ENCODE measurements around the gene TK1.

TK1 gene

DNA sequence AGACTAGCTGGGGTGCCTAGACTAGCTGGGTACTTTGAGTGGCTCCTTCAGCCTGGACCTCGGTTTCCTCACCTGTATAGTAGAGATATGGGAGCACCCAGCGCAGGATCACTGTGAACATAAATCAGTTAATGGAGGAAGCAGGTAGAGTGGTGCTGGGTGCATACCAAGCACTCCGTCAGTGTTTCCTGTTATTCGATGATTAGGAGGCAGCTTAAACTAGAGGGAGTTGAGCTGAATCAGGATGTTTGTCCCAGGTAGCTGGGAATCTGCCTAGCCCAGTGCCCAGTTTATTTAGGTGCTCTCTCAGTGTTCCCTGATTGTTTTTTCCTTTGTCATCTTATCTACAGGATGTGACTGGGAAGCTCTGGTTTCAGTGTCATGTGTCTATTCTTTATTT is 36.2 kb upstream of the TK1 start:
- H3K9me3 Mint-ChIP-seq, result no peaks in the 10 kb centered on the region
- H3K27me3 Mint-ChIP-seq (ENCODE audit: low read depth, poor library complexity), result peaks cover 8% of the 10 kb centered on the region
- H3K27ac Mint-ChIP-seq, result no peak overlapping the region
- no peak overlapping the region for H3K4me3 Mint-ChIP-seq
- DNase-seq, result no peak
- peaks cover 41% of the 10 kb centered on the region for H3K36me3 Mint-ChIP-seq (ENCODE audit: low read depth)
- H3K4me1 Mint-ChIP-seq, result peaks cover 30% of the 10 kb centered on the region
- TF ChIP-seq, protein P1, sequence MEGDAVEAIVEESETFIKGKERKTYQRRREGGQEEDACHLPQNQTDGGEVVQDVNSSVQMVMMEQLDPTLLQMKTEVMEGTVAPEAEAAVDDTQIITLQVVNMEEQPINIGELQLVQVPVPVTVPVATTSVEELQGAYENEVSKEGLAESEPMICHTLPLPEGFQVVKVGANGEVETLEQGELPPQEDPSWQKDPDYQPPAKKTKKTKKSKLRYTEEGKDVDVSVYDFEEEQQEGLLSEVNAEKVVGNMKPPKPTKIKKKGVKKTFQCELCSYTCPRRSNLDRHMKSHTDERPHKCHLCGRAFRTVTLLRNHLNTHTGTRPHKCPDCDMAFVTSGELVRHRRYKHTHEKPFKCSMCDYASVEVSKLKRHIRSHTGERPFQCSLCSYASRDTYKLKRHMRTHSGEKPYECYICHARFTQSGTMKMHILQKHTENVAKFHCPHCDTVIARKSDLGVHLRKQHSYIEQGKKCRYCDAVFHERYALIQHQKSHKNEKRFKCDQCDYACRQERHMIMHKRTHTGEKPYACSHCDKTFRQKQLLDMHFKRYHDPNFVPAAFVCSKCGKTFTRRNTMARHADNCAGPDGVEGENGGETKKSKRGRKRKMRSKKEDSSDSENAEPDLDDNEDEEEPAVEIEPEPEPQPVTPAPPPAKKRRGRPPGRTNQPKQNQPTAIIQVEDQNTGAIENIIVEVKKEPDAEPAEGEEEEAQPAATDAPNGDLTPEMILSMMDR (IDR thresholded peaks at IDR 0.05), result no peak

DNA sequence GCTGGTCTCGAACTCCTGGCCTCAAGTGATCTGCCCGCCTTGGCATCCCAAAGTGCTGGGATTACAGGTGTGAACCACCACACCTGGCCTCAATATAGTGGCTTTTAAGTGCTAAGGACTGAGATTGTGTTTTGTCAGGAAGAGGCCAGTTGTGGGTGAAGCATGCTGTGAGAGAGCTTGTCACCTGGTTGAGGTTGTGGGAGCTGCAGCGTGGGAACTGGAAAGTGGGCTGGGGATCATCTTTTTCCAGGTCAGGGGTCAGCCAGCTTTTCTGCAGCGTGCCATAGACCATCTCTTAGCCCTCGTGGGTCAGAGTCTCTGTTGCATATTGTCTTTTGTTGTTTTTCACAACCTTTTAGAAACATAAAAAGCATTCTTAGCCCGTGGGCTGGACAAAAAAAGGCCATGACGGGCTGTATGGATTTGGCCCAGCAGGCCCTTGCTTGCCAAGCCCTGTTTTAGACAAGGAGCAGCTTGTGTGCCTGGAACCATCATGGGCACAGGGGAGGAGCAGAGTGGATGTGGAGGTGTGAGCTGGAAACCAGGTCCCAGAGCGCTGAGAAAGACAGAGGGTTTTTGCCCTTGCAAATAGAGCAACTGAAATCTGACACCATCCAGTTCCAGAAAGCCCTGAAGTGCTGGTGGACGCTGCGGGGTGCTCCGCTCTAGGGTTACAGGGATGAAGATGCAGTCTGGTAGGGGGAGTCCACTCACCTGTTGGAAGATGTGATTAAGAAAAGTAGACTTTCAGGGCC is 32.7 kb upstream of the TK1 start:
- Mint-ChIP-seq H3K27ac (peak overlapping the region; percentile 96), H3K9me3 (no peaks in the 10 kb centered on the region), H3K4me1 (peaks cover 48% of the 10 kb centered on the region), H3K27me3 (ENCODE audit: low read depth, poor library complexity) (peaks cover 3% of the 10 kb centered on the region), H3K36me3 (ENCODE audit: low read depth) (peaks cover 55% of the 10 kb centered on the region), H3K4me3 (peak overlapping the region; percentile 25)
- DNase-seq, result peak; percentile 28
- TF ChIP-seq, protein P1 (IDR thresholded peaks at IDR 0.05), result no peak

DNA sequence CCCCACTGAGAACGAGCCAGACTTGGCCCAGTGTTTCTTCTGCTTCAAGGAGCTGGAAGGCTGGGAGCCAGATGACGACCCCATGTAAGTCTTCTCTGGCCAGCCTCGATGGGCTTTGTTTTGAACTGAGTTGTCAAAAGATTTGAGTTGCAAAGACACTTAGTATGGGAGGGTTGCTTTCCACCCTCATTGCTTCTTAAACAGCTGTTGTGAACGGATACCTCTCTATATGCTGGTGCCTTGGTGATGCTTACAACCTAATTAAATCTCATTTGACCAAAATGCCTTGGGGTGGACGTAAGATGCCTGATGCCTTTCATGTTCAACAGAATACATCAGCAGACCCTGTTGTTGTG is 27.8 kb upstream of the TK1 start:
- Mint-ChIP-seq H3K4me3 (peak overlapping the region; percentile 95), H3K36me3 (ENCODE audit: low read depth) (peaks cover 27% of the 10 kb centered on the region), H3K9me3 (no peaks in the 10 kb centered on the region), H3K27ac (peak overlapping the region; percentile 85), H3K4me1 (peaks cover 30% of the 10 kb centered on the region), H3K27me3 (ENCODE audit: low read depth, poor library complexity) (peaks cover 16% of the 10 kb centered on the region)
- TF ChIP-seq, protein P1 (IDR thresholded peaks at IDR 0.05), result no peak
- no peak for DNase-seq

DNA sequence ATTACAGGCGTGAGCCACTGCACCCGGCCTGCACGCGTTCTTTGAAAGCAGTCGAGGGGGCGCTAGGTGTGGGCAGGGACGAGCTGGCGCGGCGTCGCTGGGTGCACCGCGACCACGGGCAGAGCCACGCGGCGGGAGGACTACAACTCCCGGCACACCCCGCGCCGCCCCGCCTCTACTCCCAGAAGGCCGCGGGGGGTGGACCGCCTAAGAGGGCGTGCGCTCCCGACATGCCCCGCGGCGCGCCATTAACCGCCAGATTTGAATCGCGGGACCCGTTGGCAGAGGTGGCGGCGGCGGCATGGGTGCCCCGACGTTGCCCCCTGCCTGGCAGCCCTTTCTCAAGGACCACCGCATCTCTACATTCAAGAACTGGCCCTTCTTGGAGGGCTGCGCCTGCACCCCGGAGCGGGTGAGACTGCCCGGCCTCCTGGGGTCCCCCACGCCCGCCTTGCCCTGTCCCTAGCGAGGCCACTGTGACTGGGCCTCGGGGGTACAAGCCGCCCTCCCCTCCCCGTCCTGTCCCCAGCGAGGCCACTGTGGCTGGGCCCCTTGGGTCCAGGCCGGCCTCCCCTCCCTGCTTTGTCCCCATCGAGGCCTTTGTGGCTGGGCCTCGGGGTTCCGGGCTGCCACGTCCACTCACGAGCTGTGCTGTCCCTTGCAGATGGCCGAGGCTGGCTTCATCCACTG is 27.3 kb upstream of the TK1 start, which contains the start of gene BIRC5:
Gene BIRC5, plus strand, starts transcription at position 238 of the 690 bp plus-strand sequence. Its CDS starts 64 bp downstream, at position 302.
- Mint-ChIP-seq H3K9me3 (no peaks in the 10 kb centered on the region), H3K4me3 (peak within 1 kb of the TSS; percentile 95), H3K36me3 (ENCODE audit: low read depth) (peaks cover 22% of the 10 kb centered on the region), H3K4me1 (peaks cover 25% of the 10 kb centered on the region), H3K27me3 (ENCODE audit: low read depth, poor library complexity) (peaks cover 16% of the 10 kb centered on the region), H3K27ac (peak within 1 kb of the TSS; percentile 85)
- TF ChIP-seq, protein P1 (IDR thresholded peaks at IDR 0.05), result no peak
- peak; percentile 95 for DNase-seq

DNA sequence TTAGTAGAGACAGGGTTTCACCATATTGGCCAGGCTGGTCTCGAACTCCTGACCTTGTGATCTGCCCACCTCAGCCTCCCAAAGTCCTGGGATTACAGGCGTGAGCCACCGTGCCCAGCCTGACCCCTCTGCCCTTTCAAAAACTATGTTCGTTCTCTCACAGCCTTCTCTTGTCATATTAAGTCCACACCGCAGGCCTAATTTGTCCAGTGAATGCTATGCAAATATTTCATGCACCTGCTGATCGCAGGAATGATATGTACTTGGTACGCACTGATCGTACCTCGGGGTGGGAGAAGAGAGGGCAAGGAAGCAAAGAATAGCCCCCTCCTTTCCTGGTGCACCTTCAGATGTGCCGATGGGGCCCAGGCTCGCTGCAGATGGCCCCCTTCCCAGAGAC is 24.2 kb upstream of the TK1 start:
- H3K27me3 Mint-ChIP-seq (ENCODE audit: low read depth, poor library complexity), result peaks cover 16% of the 10 kb centered on the region
- no peaks in the 10 kb centered on the region for H3K9me3 Mint-ChIP-seq
- TF ChIP-seq, protein P1 (IDR thresholded peaks at IDR 0.05), result no peak
- H3K4me1 Mint-ChIP-seq, result peaks cover 13% of the 10 kb centered on the region
- no peak overlapping the region for H3K27ac Mint-ChIP-seq
- H3K4me3 Mint-ChIP-seq, result no peak overlapping the region
- H3K36me3 Mint-ChIP-seq (ENCODE audit: low read depth), result peaks cover 12% of the 10 kb centered on the region
- DNase-seq, result no peak
